Loucy (cell line): ENCODE data around the gene WNK3.

Experiments
- H2AFZ ChIP-seq: fragments of 200-600 bp; sonication (generic); 2 replicates; pipeline ENCODE4 v1.6.0; 2016; ENCODE audit warnings: antibody characterized with exemption, mild to moderate bottlenecking, low read length, moderate library complexity
- H3F3A ChIP-seq: fragments of 200-600 bp; 2 replicates; pipeline ENCODE4 v1.6.0; 2016; ENCODE audit warnings: antibody characterized with exemption, low read depth, mild to moderate bottlenecking
- H3K27me3 ChIP-seq: fragments of 200-600 bp; sonication (generic); 2 replicates; pipeline ENCODE4 v1.6.1; 2014; ENCODE audit warnings: low read length, mild to moderate bottlenecking; ENCODE audit not compliant: insufficient read depth, poor library complexity, severe bottlenecking
- H3K36me3 ChIP-seq: fragments of 200-600 bp; sonication (generic); 2 replicates; pipeline ENCODE4 v1.6.1; 2016; ENCODE audit warnings: low read length; ENCODE audit not compliant: insufficient read depth
- H3K4me1 ChIP-seq: fragments of 200-600 bp; sonication (generic); 2 replicates; pipeline ENCODE4 v1.5.1; 2014; ENCODE audit warnings: low read length, mild to moderate bottlenecking; ENCODE audit not compliant: insufficient read depth, poor library complexity, severe bottlenecking
- H3K4me2 ChIP-seq: fragments of 200-600 bp; sonication (generic); 2 replicates; pipeline ENCODE4 v1.6.0; 2014; ENCODE audit warnings: antibody characterized with exemption, low read length, low read depth, mild to moderate bottlenecking; ENCODE audit not compliant: poor library complexity, severe bottlenecking
- H3K4me3 ChIP-seq: fragments of 200-600 bp; sonication (generic); 2 replicates; pipeline ENCODE4 v1.5.1; 2014; ENCODE audit warnings: low read length, mild to moderate bottlenecking, mixed read lengths; ENCODE audit not compliant: poor library complexity, severe bottlenecking
- H3K79me2 ChIP-seq: fragments of 200-600 bp; sonication (generic); 2 replicates; pipeline ENCODE4 v1.6.1; 2014; ENCODE audit warnings: low read length; ENCODE audit not compliant: insufficient read depth
- H3K9ac ChIP-seq: fragments of 200-600 bp; sonication (generic); 2 replicates; pipeline ENCODE4 v1.6.0; 2014; ENCODE audit warnings: mild to moderate bottlenecking, low read depth, low read length, moderate library complexity; ENCODE audit not compliant: poor library complexity, severe bottlenecking
- H3K9me2 ChIP-seq: fragments of 200-600 bp; sonication (generic); replicated peaks from 2 replicates; pipeline ENCODE4 v1.6.1; 2016; ENCODE audit warnings: low read depth, low read length, mixed read lengths
- H3K9me3 ChIP-seq: fragments of 200-600 bp; sonication (generic); 2 replicates; pipeline ENCODE4 v1.6.1; 2014; ENCODE audit warnings: mild to moderate bottlenecking, antibody characterized with exemption, low read length, low read depth; ENCODE audit not compliant: insufficient read depth
- H4K20me1 ChIP-seq: fragments of 200-600 bp; sonication (generic); 2 replicates; pipeline ENCODE4 v1.6.0; 2014; ENCODE audit warnings: antibody characterized with exemption, low read length, mild to moderate bottlenecking; ENCODE audit not compliant: insufficient read depth, poor library complexity, severe bottlenecking
- CTCF ChIP-seq: fragments of 200-600 bp; sonication (generic); conservative IDR thresholded peaks from 2 replicates; pipeline ENCODE4 v1.5.1; 2014; ENCODE audit warnings: mild to moderate bottlenecking, antibody characterized with exemption, low read length
- EZH2phosphoT487 ChIP-seq: fragments of 200-600 bp; IDR thresholded peaks from 2 replicates; pipeline ENCODE4 v1.6.1; 2018; ENCODE audit warnings: antibody characterized with exemption, mild to moderate bottlenecking, moderate library complexity, borderline replicate concordance

WNK3 gene

GRCh38 chrX:54180403-54180802 lies 177.4 kb downstream of the WNK3 start:
- no peaks in the 10 kb centered on the region for H3F3A ChIP-seq
- H3K79me2 ChIP-seq: peaks cover 73% of the 10 kb centered on the region
- H3K36me3 ChIP-seq: no peaks in the 10 kb centered on the region
- H3K9me3 ChIP-seq: no peaks in the 10 kb centered on the region
- H3K4me2 ChIP-seq: peak overlapping the region; percentile 83
- peak overlapping the region; percentile 89 for H3K4me3 ChIP-seq
- H3K9me2 ChIP-seq: no peaks in the 10 kb centered on the region
- H3K27me3 ChIP-seq: peaks cover 5% of the 10 kb centered on the region
- H2AFZ ChIP-seq: no peak overlapping the region
- no peak for TF ChIP-seq EZH2phosphoT487
- TF ChIP-seq CTCF: no peak
- H4K20me1 ChIP-seq: peaks cover 58% of the 10 kb centered on the region
- peaks cover 6% of the 10 kb centered on the region for H3K4me1 ChIP-seq
- H3K9ac ChIP-seq: peak overlapping the region; percentile 84

- TF ChIP-seq EZH2phosphoT487: no peak
- no peak for TF ChIP-seq CTCF
- Histone ChIP-seq H3K4me3 (peak overlapping the region; percentile 89), H3K27me3 (peaks cover 5% of the 10 kb centered on the region), H2AFZ (no peak overlapping the region), H3K9me2 (no peaks in the 10 kb centered on the region), H4K20me1 (peaks cover 58% of the 10 kb centered on the region), H3K4me2 (peak overlapping the region; percentile 83), H3K79me2 (peaks cover 80% of the 10 kb centered on the region), H3K9me3 (no peaks in the 10 kb centered on the region), H3F3A (no peaks in the 10 kb centered on the region), H3K36me3 (no peaks in the 10 kb centered on the region), H3K4me1 (peaks cover 3% of the 10 kb centered on the region), H3K9ac (peak overlapping the region; percentile 84)
Measured at GRCh38 chrX:54178100-54178940, 179.5 kb downstream of the WNK3 start.

GRCh38 chrX:54177306-54177705 lies 180.5 kb downstream of the WNK3 start:
- H3K9me2 ChIP-seq: no peaks in the 10 kb centered on the region
- H3K9ac ChIP-seq: no peak overlapping the region
- TF ChIP-seq CTCF (no peak), EZH2phosphoT487 (no peak)
- no peaks in the 10 kb centered on the region for H3F3A ChIP-seq
- H3K27me3 ChIP-seq: no peaks in the 10 kb centered on the region
- peaks cover 58% of the 10 kb centered on the region for H4K20me1 ChIP-seq
- H3K4me2 ChIP-seq: peak overlapping the region; percentile 83
- no peaks in the 10 kb centered on the region for H3K9me3 ChIP-seq
- H2AFZ ChIP-seq: no peak overlapping the region
- H3K36me3 ChIP-seq: no peaks in the 10 kb centered on the region
- H3K4me3 ChIP-seq: peak overlapping the region; percentile 89
- peaks cover 3% of the 10 kb centered on the region for H3K4me1 ChIP-seq
- peaks cover 75% of the 10 kb centered on the region for H3K79me2 ChIP-seq
